Naive thymus-derived CD4-positive, alpha-beta T cell (primary cell): ENCODE measurements around the gene FOSL2. TPM values are rescaled to one million over a fixed set of nuclear protein-coding genes. Genes with fewer than 3 reads are reported as not detected.

ENCODE experiments used
- ATAC-seq: fragments of 150-1000 bp; cut with Tn5 transposase; 2 replicates; pipeline ENCODE4 v1.10.0; 2021; ENCODE audit warnings: mild to moderate bottlenecking, moderate library complexity
- CTCF ChIA-PET: fragments of 350-600 bp; sonication (Branson Sonifier 250); formaldehyde crosslinking; loops from one replicate; lab custom pipeline; 2021; ENCODE audit warnings: antibody characterized with exemption; lab: Charles Lee
- POLR2A ChIA-PET: fragments of 350-600 bp; sonication (Branson Sonifier 250); formaldehyde crosslinking; loops from one replicate; lab custom pipeline; 2021; ENCODE audit warnings: antibody characterized with exemption, inconsistent platforms; lab: Charles Lee
- DNase-seq, 9 donors: peaks; one replicate each; pipeline versions ENCODE4 v3.0.0 to v3.0.0-alpha.2; 2020 to 2022; ENCODE audit warnings: mixed read lengths in 1 of 9
- H3K27ac ChIP-seq: one replicate; pipeline ENCODE4 v1.7.0; 2013; ENCODE audit warnings: mild to moderate bottlenecking, low read depth, low read length, moderate library complexity
- H3K27me3 ChIP-seq, 2 donors: one replicate each; pipeline ENCODE4 v1.7.0; 2013; ENCODE audit warnings: low read length in 2 of 2, mild to moderate bottlenecking in 2 of 2, moderate library complexity in 2 of 2; ENCODE audit not compliant: control insufficient read depth in 2 of 2, insufficient read depth in 2 of 2
- H3K36me3 ChIP-seq, 3 experiments: 1 replicate in 2 of 3; 2 replicates in 1 of 3; pipeline ENCODE4 v1.7.0; 2013; ENCODE audit warnings: low read length in 3 of 3, mild to moderate bottlenecking in 3 of 3, moderate library complexity in 1 of 3; ENCODE audit not compliant: insufficient read depth in 3 of 3, control insufficient read depth in 2 of 3
- H3K4me1 ChIP-seq, 2 donors: one replicate each; pipeline ENCODE4 v1.7.0; 2013; ENCODE audit warnings: low read length in 2 of 2, mild to moderate bottlenecking in 2 of 2, moderate library complexity in 1 of 2; ENCODE audit not compliant: control insufficient read depth in 2 of 2, insufficient read depth in 2 of 2
- H3K4me3 ChIP-seq: 2 replicates; pipeline ENCODE4 v1.7.0; 2013; ENCODE audit warnings: mild to moderate bottlenecking, low read length
- H3K9me3 ChIP-seq, 3 experiments: 1 replicate in 2 of 3; 2 replicates in 1 of 3; pipeline ENCODE4 v1.7.0; 2013; ENCODE audit warnings: low read length in 3 of 3; ENCODE audit not compliant: control insufficient read depth in 2 of 3
- H3K27ac Mint-ChIP-seq, 9 donors: one replicate each; pipeline ENCODE4 v1.8.0; 2020 to 2022; ENCODE audit warnings: mixed read lengths in 9 of 9, mild to moderate bottlenecking in 8 of 9, moderate library complexity in 5 of 9, inconsistent platforms in 2 of 9
- H3K27me3 Mint-ChIP-seq, 5 donors: one replicate each; pipeline ENCODE4 v1.8.0; 2021 to 2022; ENCODE audit warnings: mixed read lengths in 5 of 5, mild to moderate bottlenecking in 1 of 5
- H3K36me3 Mint-ChIP-seq, 5 donors: one replicate each; pipeline ENCODE4 v1.8.0; 2020 to 2022; ENCODE audit warnings: mixed read lengths in 5 of 5, mild to moderate bottlenecking in 3 of 5, inconsistent platforms in 1 of 5
- H3K4me1 Mint-ChIP-seq, 7 donors: one replicate each; pipeline ENCODE4 v1.8.0; 2020 to 2022; ENCODE audit warnings: mixed read lengths in 7 of 7, mild to moderate bottlenecking in 3 of 7, inconsistent platforms in 1 of 7
- H3K4me3 Mint-ChIP-seq, 10 donors: one replicate each; pipeline ENCODE4 v1.8.0; 2020 to 2022; ENCODE audit warnings: mild to moderate bottlenecking in 10 of 10, mixed read lengths in 10 of 10, moderate library complexity in 6 of 10, inconsistent platforms in 2 of 10
- H3K9me3 Mint-ChIP-seq, 11 donors: one replicate each; pipeline ENCODE4 v1.8.0; 2020 to 2022; ENCODE audit warnings: mixed read lengths in 11 of 11, mild to moderate bottlenecking in 4 of 11, inconsistent platforms in 1 of 11, moderate library complexity in 1 of 11
- intact Hi-C, 2 donors: fragments of 100-400 bp; cut with micrococcal nuclease; formaldehyde crosslinking; loops; one replicate each; pipeline ENCODE4 v1.15.1; 2023
- polyA plus RNA-seq, 2 donors: library from polyadenylated mRNA; unstranded; fragments of 300-500 nt; fragmentation: Illumina TruSeq; gene quantifications; one replicate each; pipeline ENCODE4 v1.2.3, GENCODE V29; 2021
- total RNA-seq, 6 experiments: library from RNA in 5 of 6; stranded (reverse) in 5 of 6; gene quantifications; 1 replicate in 5 of 6; 2 replicates in 1 of 6; pipeline ENCODE4 v1.2.3 and lab custom pipeline; 2021 to 2026

The FOSL2 gene
- total and polyA plus RNA-seq, 7 experiments from 2014 or later = 0.25 to 251 (median 1.3) TPM

- H3K27me3 Mint-ChIP-seq = no peaks in the 10 kb centered on the region
- H3K27ac Mint-ChIP-seq = peak overlapping the region in 1 of 9 donors; percentile 40
- Histone ChIP-seq H3K27ac (no peak overlapping the region), H3K4me3 (no peak overlapping the region), H3K4me1 (no peaks in the 10 kb centered on the region), H3K27me3 (no peaks in the 10 kb centered on the region), H3K36me3 (no peaks in the 10 kb centered on the region), H3K9me3 (no peaks in the 10 kb centered on the region)
- H3K36me3 Mint-ChIP-seq = no peaks in the 10 kb centered on the region
- ATAC-seq = no peak
- DNase-seq = peak in 1 of 9 donors; percentile 6
- intact Hi-C loops = loop anchor here (1.0 to 5.0 kb wide), 11 partner anchors 41 to 769 kb away; partner anchors contain the start of genes FOSL2 (in 2 of the 2) and MRPL33 (in 1 of the 2)
- CTCF ChIA-PET = interaction anchor here (1.2 to 1.4 kb wide), 4 partner anchors 9 to 748 kb away, joined by 3 to 6 read pairs (median 4); no protein-coding TSS in a partner anchor
- H3K4me1 Mint-ChIP-seq = peaks cover 0 to 49% (median 0%) of the 10 kb centered on the region in 7 donors
- no peaks in the 10 kb centered on the region for H3K9me3 Mint-ChIP-seq
- POLR2A ChIA-PET = interaction anchor here (0.6 kb wide), 1 partner anchor 437 kb away, joined by 4 read pairs; no protein-coding TSS in a partner anchor
- H3K4me3 Mint-ChIP-seq = no peak overlapping the region
Measured at GRCh38 chr2:28451793-28452533, 59.3 kb downstream of the FOSL2 start.

GRCh38 chr2:28452534-28453081 is 60.0 kb downstream of the FOSL2 start:
- no peaks in the 10 kb centered on the region for H3K27me3 Mint-ChIP-seq
- H3K27ac Mint-ChIP-seq = no peak overlapping the region
- POLR2A ChIA-PET = interaction anchor here (0.6 kb wide), 1 partner anchor 438 kb away, joined by 4 read pairs; no protein-coding TSS in a partner anchor
- no peaks in the 10 kb centered on the region for H3K36me3 Mint-ChIP-seq
- Histone ChIP-seq H3K4me1 (no peaks in the 10 kb centered on the region), H3K27me3 (no peaks in the 10 kb centered on the region), H3K27ac (no peak overlapping the region), H3K4me3 (no peak overlapping the region), H3K9me3 (no peaks in the 10 kb centered on the region), H3K36me3 (no peaks in the 10 kb centered on the region)
- no peak overlapping the region for H3K4me3 Mint-ChIP-seq
- no peaks in the 10 kb centered on the region for H3K9me3 Mint-ChIP-seq
- CTCF ChIA-PET = interaction anchor here (0.7 to 1.4 kb wide), 5 partner anchors 8 to 769 kb away, joined by 3 to 6 read pairs (median 3); no protein-coding TSS in a partner anchor
- intact Hi-C loops = loop anchor here (1.0 to 5.0 kb wide), 11 partner anchors 42 to 769 kb away; partner anchors contain the start of genes FOSL2 (in 2 of the 2) and MRPL33 (in 1 of the 2)
- H3K4me1 Mint-ChIP-seq = peaks cover 0 to 44% (median 0%) of the 10 kb centered on the region in 7 donors
- ATAC-seq = peak; percentile 79
- peak; percentile 42 to 86 (median 65) for DNase-seq

GRCh38 chr2:28453396-28453795 is 60.7 kb downstream of the FOSL2 start:
- Histone ChIP-seq H3K36me3 (no peaks in the 10 kb centered on the region), H3K4me3 (no peak overlapping the region), H3K9me3 (no peaks in the 10 kb centered on the region), H3K4me1 (no peaks in the 10 kb centered on the region), H3K27ac (no peak overlapping the region), H3K27me3 (no peaks in the 10 kb centered on the region)
- no peak overlapping the region for H3K4me3 Mint-ChIP-seq
- H3K9me3 Mint-ChIP-seq = peaks cover 0 to 2% (median 0%) of the 10 kb centered on the region in 11 donors
- no peak for DNase-seq
- ChIA-PET CTCF (interaction anchor here (0.6 to 1.4 kb wide), 7 partner anchors 7 to 770 kb away, joined by 3 to 6 read pairs (median 3); no protein-coding TSS in a partner anchor), POLR2A (no interaction called here)
- H3K36me3 Mint-ChIP-seq = no peaks in the 10 kb centered on the region
- no peak for ATAC-seq
- intact Hi-C loops = loop anchor here in 1 of 2 donors (2.0 to 5.0 kb wide), 3 partner anchors 43 to 681 kb away; partner anchors contain the start of gene MRPL33
- H3K4me1 Mint-ChIP-seq = peaks cover 0 to 36% (median 0%) of the 10 kb centered on the region in 7 donors
- no peaks in the 10 kb centered on the region for H3K27me3 Mint-ChIP-seq
- peak overlapping the region in 1 of 9 donors; percentile 47 for H3K27ac Mint-ChIP-seq

- Histone ChIP-seq H3K36me3 (no peaks in the 10 kb centered on the region), H3K27ac (no peak overlapping the region), H3K4me1 (no peaks in the 10 kb centered on the region), H3K27me3 (no peaks in the 10 kb centered on the region), H3K9me3 (no peaks in the 10 kb centered on the region), H3K4me3 (no peak overlapping the region)
- Mint-ChIP-seq H3K27me3 (no peaks in the 10 kb centered on the region), H3K4me1 (peaks cover 0 to 28% (median 0%) of the 10 kb centered on the region in 7 donors), H3K4me3 (no peak overlapping the region), H3K27ac (peak overlapping the region in 1 of 9 donors; percentile 47), H3K36me3 (no peaks in the 10 kb centered on the region), H3K9me3 (peaks cover 0 to 2% (median 0%) of the 10 kb centered on the region in 11 donors)
- POLR2A ChIA-PET = no interaction called here
- CTCF ChIA-PET = interaction anchor here (0.5 to 0.9 kb wide), 3 partner anchors 32 to 757 kb away, joined by 3 to 4 read pairs (median 3); no protein-coding TSS in a partner anchor
- intact Hi-C loops = loop anchor here in 1 of 2 donors (5.0 kb wide), 2 partner anchors 317 to 682 kb away; partner anchors contain the start of gene MRPL33
- ATAC-seq (no peak), DNase-seq (no peak)
Measured at GRCh38 chr2:28454016-28454930, 61.6 kb downstream of the FOSL2 start.

- H3K36me3 ChIP-seq = no peaks in the 10 kb centered on the region
- no peak overlapping the region for H3K4me3 Mint-ChIP-seq
- H3K27ac ChIP-seq = no peak overlapping the region
- H3K4me1 ChIP-seq = no peaks in the 10 kb centered on the region
- no peak overlapping the region for H3K27ac Mint-ChIP-seq
- peaks cover 0 to 4% (median 0%) of the 10 kb centered on the region in 5 donors for H3K27me3 Mint-ChIP-seq
- no peak for DNase-seq
- no peaks in the 10 kb centered on the region for H3K9me3 ChIP-seq
- H3K4me1 Mint-ChIP-seq = peaks cover 0 to 8% (median 0%) of the 10 kb centered on the region in 7 donors
- no peak overlapping the region for H3K4me3 ChIP-seq
- peaks cover 0 to 14% (median 3%) of the 10 kb centered on the region in 11 donors for H3K9me3 Mint-ChIP-seq
- H3K36me3 Mint-ChIP-seq = peaks cover 0 to 4% (median 2%) of the 10 kb centered on the region in 5 donors
- ATAC-seq = no peak
- no peaks in the 10 kb centered on the region for H3K27me3 ChIP-seq
- CTCF ChIA-PET = no interaction called here
- POLR2A ChIA-PET = no interaction called here
- intact Hi-C loops = no loop called here
Measured at GRCh38 chr2:28457237-28457636, 64.6 kb downstream of the FOSL2 start.
